Eye (tissue), 1 donor: ENCODE measurements around the gene PLEKHA4.
"Not testable (repeated sequence)": the region's sequence is repeated elsewhere in the genome, so short reads cannot be mapped to it uniquely, and the experiment has no call there.

Experiments
- DNase-seq: peaks from one replicate; pipeline ENCODE4 v3.0.0-alpha.2; 2015

PLEKHA4 gene

DNA sequence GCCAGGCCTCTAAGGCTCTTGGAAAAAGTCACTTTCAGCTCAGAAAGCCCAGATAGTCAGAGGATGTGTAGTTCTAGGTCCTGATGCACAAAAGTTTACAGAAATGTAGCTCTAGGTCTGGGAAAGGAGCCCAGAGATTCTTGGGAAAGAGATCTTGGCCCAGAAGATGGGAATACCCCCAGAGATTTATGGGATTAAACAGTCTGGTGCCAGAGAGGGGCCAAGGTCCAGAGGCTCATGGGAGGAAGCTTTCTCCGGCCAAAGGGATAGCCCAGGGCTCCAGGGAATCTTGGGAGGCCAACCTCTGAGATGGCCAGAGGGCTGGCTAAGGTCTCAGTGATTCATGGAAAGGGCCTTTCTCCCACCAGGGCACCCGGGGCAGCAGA lies 72.7 kb downstream of the PLEKHA4 start:
- DNase-seq = no peak

DNA sequence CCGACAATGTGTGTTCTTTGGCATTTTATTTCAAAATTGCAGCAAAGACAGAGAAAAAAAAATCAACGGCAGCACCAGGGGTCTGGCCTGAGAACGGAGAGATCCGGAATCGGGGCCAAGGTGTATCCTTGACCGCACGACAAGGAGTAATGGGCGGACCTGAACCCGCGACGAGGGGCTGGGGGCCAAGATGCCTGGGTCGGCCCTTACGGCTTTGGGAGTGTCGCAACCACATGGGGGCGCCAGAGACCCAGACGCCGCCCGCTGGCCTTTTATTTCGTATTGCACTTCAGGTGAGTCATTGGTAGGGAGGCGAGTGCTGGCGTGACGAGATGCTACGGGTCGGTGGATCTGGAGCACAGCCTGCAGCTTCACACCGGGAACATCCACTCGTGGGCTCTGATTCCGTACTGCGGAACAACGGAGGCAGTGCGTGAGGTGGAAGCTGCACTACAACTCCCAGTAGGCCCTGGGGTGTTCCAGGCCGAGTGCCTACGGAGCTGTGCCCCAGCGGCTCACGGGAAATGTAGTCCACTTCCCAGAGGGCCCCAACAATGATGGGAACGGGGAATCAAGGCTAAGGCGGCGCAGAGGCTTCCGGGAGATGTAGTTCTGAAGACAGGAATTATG lies 73.2 kb downstream of the PLEKHA4 start:
- DNase-seq = peak; percentile 99

GRCh38 chr19:48794291-48794690 lies 74.1 kb downstream of the PLEKHA4 start:
- DNase-seq = no peak

DNA sequence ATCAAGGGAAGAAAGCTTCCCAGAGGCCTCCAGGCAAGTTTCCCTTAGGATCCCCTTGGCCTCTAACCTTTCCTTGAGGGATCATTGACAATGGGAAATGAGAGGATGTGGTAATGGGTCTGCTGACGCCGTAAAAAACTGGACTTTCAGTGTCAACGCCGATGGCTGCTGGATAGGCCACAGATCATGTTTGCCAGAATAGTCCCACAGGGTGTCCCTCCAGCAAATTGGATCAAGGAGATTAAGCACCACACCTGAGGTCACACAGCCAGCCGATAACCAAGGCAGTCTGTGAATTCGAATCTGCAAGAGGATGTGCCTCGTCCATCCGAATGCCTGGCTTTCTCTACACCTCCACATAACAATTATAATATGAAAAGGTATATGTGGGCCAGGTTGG lies 75.1 kb downstream of the PLEKHA4 start:
- no peak for DNase-seq

DNA sequence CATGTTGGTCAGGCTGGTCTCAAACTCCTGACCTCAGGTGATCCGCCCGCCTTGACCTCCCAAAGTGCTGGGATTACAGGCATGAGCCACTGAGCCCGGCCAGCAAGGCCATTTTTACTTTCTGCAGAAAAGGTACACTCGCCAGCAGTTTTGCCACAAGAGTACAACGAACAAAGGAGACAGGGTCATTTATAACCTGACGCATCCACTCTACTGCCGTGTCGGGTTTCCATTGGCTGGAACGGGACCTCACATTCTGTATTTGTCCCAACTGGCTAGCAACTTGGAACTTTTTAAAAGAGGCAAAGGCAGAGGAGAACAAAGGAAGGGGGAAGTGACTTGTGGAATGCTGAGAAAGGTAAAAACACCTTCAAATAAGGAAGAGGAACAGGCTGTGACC lies 81.1 kb downstream of the PLEKHA4 start:
- DNase-seq = not testable (repeated sequence)
